ENCODE data around the gene CACNA1C. TPM values are rescaled to one million over a fixed set of nuclear protein-coding genes. Genes with fewer than 3 reads are reported as not detected.

CACNA1C gene
- total and polyA plus RNA-seq, 8 donors, result 0.31 to 55.8 (median 7.2) TPM

DNA sequence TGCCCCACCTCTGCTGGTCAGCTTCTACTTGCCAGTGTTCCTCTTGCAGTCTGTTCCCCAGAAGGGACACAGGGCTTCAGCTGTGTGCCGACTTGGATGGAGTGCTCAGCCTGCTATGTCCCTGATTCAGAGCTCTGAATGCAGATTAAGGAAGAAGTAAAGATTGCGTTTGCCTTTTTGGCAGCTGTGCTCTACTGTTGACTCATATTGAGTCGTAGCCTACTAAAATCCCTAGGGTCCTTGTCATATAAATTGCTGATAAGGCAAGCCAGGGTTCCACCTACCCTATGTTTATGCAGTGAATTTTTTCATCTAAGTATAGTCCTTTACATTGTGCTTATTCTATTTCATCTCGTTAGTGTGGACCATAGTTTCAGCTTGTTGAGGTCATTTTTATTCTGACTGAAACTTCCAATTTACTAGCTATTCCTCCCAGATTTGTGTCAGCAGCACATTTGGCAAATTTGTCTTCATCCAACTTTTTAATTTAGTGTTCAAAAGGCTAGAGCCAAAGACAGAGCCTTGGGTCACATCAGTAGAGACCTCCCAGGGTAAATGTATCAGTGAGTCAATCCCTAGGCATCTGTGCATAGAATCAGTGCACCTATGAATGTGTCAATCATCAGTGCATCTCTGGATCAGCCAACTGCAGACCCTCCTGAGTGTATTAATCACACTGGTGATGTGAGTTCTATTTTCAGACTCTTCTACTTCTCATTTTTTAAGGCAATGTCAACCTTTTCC lies 31.9 kb downstream of the CACNA1C start:
- 31 to 51% (median 39%) methylated on average over 4 of the region's 4 CpGs for WGBS, 5 donors
- Histone ChIP-seq H3K27me3 (no peaks in the 10 kb centered on the region), H3K36me3 (no peaks in the 10 kb centered on the region), H3K27ac (peak overlapping the region in 3 of 5 donors; percentile 1 to 67 (median 17)), H3K4me1 (peaks cover 0 to 22% (median 12%) of the 10 kb centered on the region in 4 donors), H3K9me3 (no peaks in the 10 kb centered on the region), H3K4me3 (no peak overlapping the region)
- intact Hi-C loops (cut with DNase I; ENCODE audit: low total_unique reads), result no loop called here
- TF ChIP-seq POLR2A (IDR thresholded peaks at IDR 0.05) (no peak), POLR2AphosphoS5 (IDR thresholded peaks at IDR 0.05) (peak in 2 of 3 donors; percentile 23 to 52)
- DNase-seq, result peak in 1 of 2 donors; percentile 51

DNA sequence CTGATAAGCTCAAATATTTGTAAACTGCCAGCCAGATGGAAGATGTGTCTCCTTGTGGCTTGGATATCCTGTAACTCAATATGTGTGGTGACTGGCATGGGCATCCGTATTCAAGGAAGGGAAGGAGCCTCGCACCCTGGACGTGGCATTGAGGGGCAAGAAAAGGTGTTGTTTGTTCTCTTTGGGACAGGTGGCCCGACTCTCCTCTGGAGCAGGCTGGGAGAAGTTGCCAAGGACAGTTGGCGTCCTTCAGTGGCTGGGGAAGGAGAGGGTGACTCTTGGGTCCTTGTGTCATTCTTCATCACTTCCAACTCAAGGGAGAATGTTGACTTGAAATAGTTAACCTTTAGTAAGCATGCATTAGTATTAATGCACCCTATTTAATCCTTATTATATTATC lies 39.6 kb downstream of the CACNA1C start:
- no peaks in the 10 kb centered on the region for H3K36me3 ChIP-seq
- no peak for TF ChIP-seq POLR2A (IDR thresholded peaks at IDR 0.05)
- TF ChIP-seq EP300 (IDR thresholded peaks at IDR 0.05), result no peak
- TF ChIP-seq, protein P1, sequence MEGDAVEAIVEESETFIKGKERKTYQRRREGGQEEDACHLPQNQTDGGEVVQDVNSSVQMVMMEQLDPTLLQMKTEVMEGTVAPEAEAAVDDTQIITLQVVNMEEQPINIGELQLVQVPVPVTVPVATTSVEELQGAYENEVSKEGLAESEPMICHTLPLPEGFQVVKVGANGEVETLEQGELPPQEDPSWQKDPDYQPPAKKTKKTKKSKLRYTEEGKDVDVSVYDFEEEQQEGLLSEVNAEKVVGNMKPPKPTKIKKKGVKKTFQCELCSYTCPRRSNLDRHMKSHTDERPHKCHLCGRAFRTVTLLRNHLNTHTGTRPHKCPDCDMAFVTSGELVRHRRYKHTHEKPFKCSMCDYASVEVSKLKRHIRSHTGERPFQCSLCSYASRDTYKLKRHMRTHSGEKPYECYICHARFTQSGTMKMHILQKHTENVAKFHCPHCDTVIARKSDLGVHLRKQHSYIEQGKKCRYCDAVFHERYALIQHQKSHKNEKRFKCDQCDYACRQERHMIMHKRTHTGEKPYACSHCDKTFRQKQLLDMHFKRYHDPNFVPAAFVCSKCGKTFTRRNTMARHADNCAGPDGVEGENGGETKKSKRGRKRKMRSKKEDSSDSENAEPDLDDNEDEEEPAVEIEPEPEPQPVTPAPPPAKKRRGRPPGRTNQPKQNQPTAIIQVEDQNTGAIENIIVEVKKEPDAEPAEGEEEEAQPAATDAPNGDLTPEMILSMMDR (IDR thresholded peaks at IDR 0.05), result no peak
- TF ChIP-seq POLR2AphosphoS5 (IDR thresholded peaks at IDR 0.05), result no peak
- H3K4me3 ChIP-seq, result no peak overlapping the region
- H3K9me3 ChIP-seq, result no peaks in the 10 kb centered on the region
- intact Hi-C loops (cut with DNase I; ENCODE audit: low total_unique reads), result no loop called here
- 68 to 84% (median 76%) methylated on average over 5 of the region's 5 CpGs for WGBS, 5 donors
- DNase-seq, result no peak
- H3K27me3 ChIP-seq, result no peaks in the 10 kb centered on the region
- peaks cover 0 to 44% (median 20%) of the 10 kb centered on the region in 4 donors for H3K4me1 ChIP-seq
- no peak overlapping the region for H3K27ac ChIP-seq

DNA sequence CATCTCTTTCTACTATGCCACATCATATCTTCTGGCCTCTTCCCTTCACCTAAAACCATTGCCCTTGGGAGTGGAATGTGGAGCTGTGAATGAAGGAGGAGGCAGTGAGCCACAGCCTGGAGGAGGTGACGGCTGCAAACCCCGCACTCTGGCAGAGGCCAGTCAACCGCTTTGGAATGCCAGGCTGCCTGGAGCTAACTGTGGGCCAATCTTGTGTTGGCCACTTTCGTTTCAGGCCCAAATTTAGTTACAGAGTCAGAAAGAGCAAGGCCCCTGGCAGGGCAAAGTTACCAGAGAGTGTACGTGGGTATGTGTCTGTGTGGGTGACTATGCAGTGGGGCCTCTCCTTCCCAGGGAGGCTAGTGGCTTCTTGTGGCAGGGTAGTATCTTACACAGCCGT lies 40.1 kb downstream of the CACNA1C start:
- no peak for DNase-seq
- TF ChIP-seq, protein P1 (IDR thresholded peaks at IDR 0.05), result no peak
- TF ChIP-seq POLR2A (IDR thresholded peaks at IDR 0.05) (no peak), EP300 (IDR thresholded peaks at IDR 0.05) (no peak), POLR2AphosphoS5 (IDR thresholded peaks at IDR 0.05) (no peak)
- Histone ChIP-seq H3K4me1 (peaks cover 0 to 49% (median 20%) of the 10 kb centered on the region in 4 donors), H3K36me3 (no peaks in the 10 kb centered on the region), H3K27me3 (no peaks in the 10 kb centered on the region), H3K27ac (peak overlapping the region in 3 of 5 donors; percentile 8 to 47 (median 39)), H3K9me3 (no peaks in the 10 kb centered on the region), H3K4me3 (no peak overlapping the region)
- intact Hi-C loops (cut with DNase I; ENCODE audit: low total_unique reads), result no loop called here
- 61 to 80% (median 70%) methylated on average over 5 to 6 of the region's 6 CpGs for whole genome bisulfite sequencing, 5 donors

DNA sequence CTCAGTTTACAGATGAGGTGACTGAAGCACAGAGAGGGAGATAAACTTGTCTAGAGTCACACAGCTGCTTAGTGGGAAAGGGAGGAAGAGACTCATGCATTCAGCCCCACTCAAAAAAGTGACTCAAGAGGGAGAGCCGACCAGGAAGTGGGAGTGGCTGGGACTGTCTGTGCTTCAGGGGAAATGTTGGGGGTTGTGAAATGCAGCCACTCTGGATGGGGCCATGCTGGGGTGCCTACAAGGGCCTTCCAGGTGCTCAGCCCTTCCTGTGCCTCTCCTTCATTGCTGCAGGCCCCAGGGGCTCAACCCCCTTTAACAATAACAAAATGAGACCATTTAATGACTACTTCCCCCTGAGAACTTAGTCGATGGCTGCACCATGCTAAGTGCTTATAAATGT lies 41.8 kb downstream of the CACNA1C start:
- Histone ChIP-seq H3K27ac (peak overlapping the region in 2 of 5 donors; percentile 41 to 79), H3K9me3 (no peaks in the 10 kb centered on the region), H3K4me3 (no peak overlapping the region), H3K36me3 (no peaks in the 10 kb centered on the region), H3K4me1 (peaks cover 0 to 64% (median 20%) of the 10 kb centered on the region in 4 donors), H3K27me3 (no peaks in the 10 kb centered on the region)
- 26 to 41% (median 35%) methylated on average over 2 of the region's 2 CpGs for WGBS, 5 donors
- intact Hi-C loops (cut with DNase I; ENCODE audit: low total_unique reads), result no loop called here
- TF ChIP-seq, protein P1 (IDR thresholded peaks at IDR 0.05), result no peak
- no peak for TF ChIP-seq EP300 (IDR thresholded peaks at IDR 0.05)
- no peak for TF ChIP-seq POLR2AphosphoS5 (IDR thresholded peaks at IDR 0.05)
- TF ChIP-seq POLR2A (IDR thresholded peaks at IDR 0.05), result no peak
- no peak for DNase-seq

DNA sequence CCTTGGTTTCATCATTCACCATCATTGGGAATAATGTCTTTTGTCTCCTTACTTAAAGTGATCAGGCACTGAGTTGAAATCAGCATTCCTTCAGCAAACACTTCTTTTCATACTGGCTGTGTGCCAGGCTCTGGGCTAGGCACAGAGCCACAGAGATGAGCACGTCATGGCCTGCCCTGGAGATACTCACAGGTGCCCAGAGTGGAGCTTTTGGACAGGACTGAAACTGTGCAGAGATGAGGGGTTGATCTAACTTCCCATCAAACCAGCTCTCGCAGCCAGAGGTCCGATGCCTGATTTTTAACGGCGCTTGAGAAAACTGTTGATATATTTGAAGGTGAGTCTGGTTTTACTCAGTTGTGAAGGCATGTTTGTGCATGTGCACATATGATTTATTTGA lies 43.1 kb downstream of the CACNA1C start:
- peaks cover 0 to 64% (median 20%) of the 10 kb centered on the region in 4 donors for H3K4me1 ChIP-seq
- no peaks in the 10 kb centered on the region for H3K27me3 ChIP-seq
- no peak overlapping the region for H3K4me3 ChIP-seq
- TF ChIP-seq EP300 (IDR thresholded peaks at IDR 0.05) (peak; percentile 83), POLR2AphosphoS5 (IDR thresholded peaks at IDR 0.05) (peak in 2 of 3 donors; percentile 52 to 69), POLR2A (IDR thresholded peaks at IDR 0.05) (no peak)
- TF ChIP-seq, protein P1 (IDR thresholded peaks at IDR 0.05), result no peak
- intact Hi-C loops (cut with DNase I; ENCODE audit: low total_unique reads), result no loop called here
- peak overlapping the region in 3 of 5 donors; percentile 41 to 79 (median 54) for H3K27ac ChIP-seq
- DNase-seq, result peak in 1 of 2 donors; percentile 58
- H3K9me3 ChIP-seq, result no peaks in the 10 kb centered on the region
- 71 to 83% (median 79%) methylated on average over 5 of the region's 5 CpGs for WGBS, 5 donors
- no peaks in the 10 kb centered on the region for H3K36me3 ChIP-seq
